Hematopoietic multipotent progenitor cell treated with erythropoietin and hydrocortisone succinate and interleukin-3 and kit ligand, for 15 days (in vitro differentiated cells): Measurements from ENCODE around the gene FOXG1.

Experiments
- DNase-seq: peaks from one replicate; pipeline ENCODE4 v3.0.0-alpha.2; 2015; ENCODE audit warnings: low spot score

The FOXG1 gene

GRCh38 chr14:28762303-28762954 lies 4.2 kb upstream of the FOXG1 start:
- DNase-seq: no peak

GRCh38 chr14:28762955-28763326 lies 3.6 kb upstream of the FOXG1 start:
- no peak for DNase-seq

GRCh38 chr14:28763751-28764256 lies 2.8 kb upstream of the FOXG1 start:
- DNase-seq: no peak

- DNase-seq: no peak
Observed at GRCh38 chr14:28764257-28765160, 2.1 kb upstream of the FOXG1 start.

- no peak for DNase-seq
Observed at GRCh38 chr14:28765169-28765830, 1.3 kb upstream of the FOXG1 start.

- no peak for DNase-seq
Observed at GRCh38 chr14:28765831-28766468, 637 bp upstream of the FOXG1 start.

- DNase-seq: no peak
Observed at GRCh38 chr14:28767030-28767852, 654 bp downstream of the FOXG1 start.

- no peak for DNase-seq
Observed at GRCh38 chr14:28767853-28768741, 1.5 kb downstream of the FOXG1 start.

- DNase-seq: no peak
Observed at GRCh38 chr14:28769276-28769880, 2.8 kb downstream of the FOXG1 start.

- DNase-seq: no peak
Observed at GRCh38 chr14:28770061-28770460, 3.5 kb downstream of the FOXG1 start.

GRCh38 chr14:28770630-28771029 lies 4.0 kb downstream of the FOXG1 start:
- no peak for DNase-seq

GRCh38 chr14:28771168-28771567 lies 4.6 kb downstream of the FOXG1 start:
- DNase-seq: no peak

- no peak for DNase-seq
Observed at GRCh38 chr14:28772613-28773012, 6.0 kb downstream of the FOXG1 start.

- no peak for DNase-seq
Observed at GRCh38 chr14:28773176-28773575, 6.6 kb downstream of the FOXG1 start.

GRCh38 chr14:28773861-28774691 lies 7.5 kb downstream of the FOXG1 start:
- DNase-seq: no peak

GRCh38 chr14:28774764-28775735 lies 8.5 kb downstream of the FOXG1 start:
- DNase-seq: no peak

GRCh38 chr14:28776482-28777266 lies 10.1 kb downstream of the FOXG1 start:
- no peak for DNase-seq
